ENCODE data around the gene PRPSAP2. TPM values are rescaled to one million over a fixed set of nuclear protein-coding genes. Genes with fewer than 3 reads are reported as not detected.
"Not testable (repeated sequence)": the region's sequence is repeated elsewhere in the genome, so short reads cannot be mapped to it uniquely, and the experiment has no call there.

PRPSAP2 gene
- polyA plus RNA-seq, 4 donors = 56.0 to 68.6 (median 62.8) TPM

GRCh38 chr17:18937981-18938691, 80.2 kb downstream of the PRPSAP2 start:
- no peak for DNase-seq (ENCODE audit: low read depth in 4 of 4, low spot score in 3 of 4)

GRCh38 chr17:18938692-18939023, 80.7 kb downstream of the PRPSAP2 start:
- no peak for DNase-seq (ENCODE audit: low read depth in 4 of 4, low spot score in 3 of 4)

- DNase-seq (ENCODE audit: low read depth in 4 of 4, low spot score in 3 of 4) = no peak
Observed at GRCh38 chr17:18944646-18945045, 86.7 kb downstream of the PRPSAP2 start.

GRCh38 chr17:18946536-18946935, 88.6 kb downstream of the PRPSAP2 start:
- no peak for DNase-seq (ENCODE audit: low read depth in 4 of 4, low spot score in 3 of 4)

GRCh38 chr17:18947866-18948265, 89.9 kb downstream of the PRPSAP2 start:
- no peak for DNase-seq (ENCODE audit: low read depth in 4 of 4, low spot score in 3 of 4)

- no peak for DNase-seq (ENCODE audit: low read depth in 4 of 4, low spot score in 3 of 4)
Observed at GRCh38 chr17:18948476-18949006, 90.6 kb downstream of the PRPSAP2 start.

GRCh38 chr17:18949566-18949965, 91.6 kb downstream of the PRPSAP2 start:
- no peak for DNase-seq (ENCODE audit: low read depth in 4 of 4, low spot score in 3 of 4)

GRCh38 chr17:18950346-18950745, 92.4 kb downstream of the PRPSAP2 start:
- DNase-seq (ENCODE audit: low read depth in 4 of 4, low spot score in 3 of 4) = no peak

- peak in 3 of 4 donors; percentile 32 to 48 (median 47) for DNase-seq (ENCODE audit: low read depth in 4 of 4, low spot score in 3 of 4)
Observed at GRCh38 chr17:18950944-18951905, 93.3 kb downstream of the PRPSAP2 start.

GRCh38 chr17:18951941-18952842, 94.3 kb downstream of the PRPSAP2 start, which contains the start of gene SLC5A10:
Gene SLC5A10, plus strand, starts transcription at chr17:18952165. Its CDS starts 41 bp downstream, at chr17:18952206.
- DNase-seq (ENCODE audit: low read depth in 4 of 4, low spot score in 3 of 4) = no peak

- no peak for DNase-seq (ENCODE audit: low read depth in 4 of 4, low spot score in 3 of 4)
Observed at GRCh38 chr17:18953231-18953728, 95.3 kb downstream of the PRPSAP2 start.

GRCh38 chr17:18954321-18954720, 96.4 kb downstream of the PRPSAP2 start:
- no peak for DNase-seq (ENCODE audit: low read depth in 4 of 4, low spot score in 3 of 4)

GRCh38 chr17:18955009-18955408, 97.1 kb downstream of the PRPSAP2 start:
- no peak for DNase-seq (ENCODE audit: low read depth in 4 of 4, low spot score in 3 of 4)

- not testable (repeated sequence) for DNase-seq (ENCODE audit: low read depth in 4 of 4, low spot score in 3 of 4)
Observed at GRCh38 chr17:18956021-18956420, 98.1 kb downstream of the PRPSAP2 start.

- DNase-seq (ENCODE audit: low read depth in 4 of 4, low spot score in 3 of 4) = no peak
Observed at GRCh38 chr17:18956581-18956980, 98.7 kb downstream of the PRPSAP2 start.

- no peak for DNase-seq (ENCODE audit: low read depth in 4 of 4, low spot score in 3 of 4)
Observed at GRCh38 chr17:18957831-18958230, 99.9 kb downstream of the PRPSAP2 start.

GRCh38 chr17:18958611-18959010, 100.7 kb downstream of the PRPSAP2 start:
- DNase-seq (ENCODE audit: low read depth in 4 of 4, low spot score in 3 of 4) = no peak

- DNase-seq (ENCODE audit: low read depth in 4 of 4, low spot score in 3 of 4) = no peak
Observed at GRCh38 chr17:18959071-18959844, 101.3 kb downstream of the PRPSAP2 start.

GRCh38 chr17:18959845-18960240, 101.9 kb downstream of the PRPSAP2 start:
- no peak for DNase-seq (ENCODE audit: low read depth in 4 of 4, low spot score in 3 of 4)
